Measurements from ENCODE around the gene ARHGAP42. TPM values are rescaled to one million over a fixed set of nuclear protein-coding genes. Genes with fewer than 3 reads are reported as not detected.
A peak's percentile ranks its signal among the peaks of the same experiment; 100 is the strongest.

ARHGAP42 gene
- total RNA-seq, 1 experiment from 2014 or later, result 7.1 TPM

DNA sequence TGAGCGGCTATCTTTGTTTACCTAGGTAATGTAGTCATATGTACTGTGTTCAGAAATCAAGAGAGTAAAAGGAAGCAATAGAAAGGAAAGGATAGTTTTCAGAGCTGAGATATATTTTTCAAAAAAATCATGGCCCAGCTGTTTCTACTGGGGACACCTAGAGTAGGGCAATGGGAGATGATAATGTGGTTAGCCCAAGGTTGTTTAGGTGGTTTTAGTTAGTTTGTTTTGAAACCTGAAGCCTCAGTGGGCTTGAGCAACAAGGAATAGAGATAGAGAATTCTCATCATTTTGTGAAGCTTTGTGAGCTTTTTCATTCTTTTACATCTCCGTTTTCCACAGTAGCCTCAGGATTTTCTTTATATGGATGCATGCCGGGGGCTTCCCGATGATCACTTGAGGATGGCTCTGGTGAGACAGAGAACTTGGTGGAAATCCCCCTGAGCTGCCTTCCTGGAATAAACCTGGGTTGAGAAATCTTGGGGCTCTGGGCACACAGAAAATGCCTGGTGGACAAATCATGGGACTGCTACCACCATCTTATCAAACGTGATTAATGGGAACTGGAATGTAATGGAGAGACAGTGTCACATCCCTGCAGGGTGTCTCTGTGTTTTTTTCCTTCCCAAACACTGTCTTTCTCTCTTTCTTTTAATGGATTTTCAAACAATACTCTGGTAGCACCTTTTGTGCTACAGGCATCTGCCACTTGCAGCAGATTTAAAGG is 49.0 kb downstream of the ARHGAP42 start:
- Histone ChIP-seq H3K27me3 (ENCODE audit: control insufficient read depth, insufficient read depth, low read length) (no peaks in the 10 kb centered on the region), H3K4me3 (ENCODE audit: low read depth in 2 of 2, low read length in 2 of 2) (no peak overlapping the region), H3K9me3 (ENCODE audit: control insufficient read depth, insufficient read depth, low read depth, low read length) (no peaks in the 10 kb centered on the region), H3K27ac (ENCODE audit: low read length) (peak overlapping the region; percentile 34; the same call in 1 of the 2 replicates), H3K36me3 (ENCODE audit: control insufficient read depth, insufficient read depth, low read length) (no peaks in the 10 kb centered on the region), H3K4me1 (ENCODE audit: control insufficient read depth, insufficient read depth, low read length) (peaks cover 37% of the 10 kb centered on the region)
- intact Hi-C loops (cut with micrococcal nuclease; ENCODE audit: unreplicated experiment) (no loop called here), in situ Hi-C loops (cut with HindIII; ENCODE audit: low pct_unique_long_range_greater_than_20kb, low sequenced_read_pairs) (no loop called here)
- no peak for ATAC-seq
- DNase-seq (ENCODE audit: low read depth, low spot score), result no peak
- CTCF ChIA-PET, result no interaction called here
- POLR2A ChIA-PET, result no interaction called here
- BruUV-seq (replicated peaks), result no TSS peak
- TF ChIP-seq TCF7L2 (IDR thresholded peaks at IDR 0.05; ENCODE audit: low read depth, low read length) (no peak), POLR2AphosphoS5 (IDR thresholded peaks at IDR 0.05; ENCODE audit: low read depth, low read length) (no peak), SIN3A (IDR thresholded peaks at IDR 0.05; ENCODE audit: borderline replicate concordance, insufficient read depth, low read depth, low read length) (no peak)
- TF ChIP-seq, protein P1, sequence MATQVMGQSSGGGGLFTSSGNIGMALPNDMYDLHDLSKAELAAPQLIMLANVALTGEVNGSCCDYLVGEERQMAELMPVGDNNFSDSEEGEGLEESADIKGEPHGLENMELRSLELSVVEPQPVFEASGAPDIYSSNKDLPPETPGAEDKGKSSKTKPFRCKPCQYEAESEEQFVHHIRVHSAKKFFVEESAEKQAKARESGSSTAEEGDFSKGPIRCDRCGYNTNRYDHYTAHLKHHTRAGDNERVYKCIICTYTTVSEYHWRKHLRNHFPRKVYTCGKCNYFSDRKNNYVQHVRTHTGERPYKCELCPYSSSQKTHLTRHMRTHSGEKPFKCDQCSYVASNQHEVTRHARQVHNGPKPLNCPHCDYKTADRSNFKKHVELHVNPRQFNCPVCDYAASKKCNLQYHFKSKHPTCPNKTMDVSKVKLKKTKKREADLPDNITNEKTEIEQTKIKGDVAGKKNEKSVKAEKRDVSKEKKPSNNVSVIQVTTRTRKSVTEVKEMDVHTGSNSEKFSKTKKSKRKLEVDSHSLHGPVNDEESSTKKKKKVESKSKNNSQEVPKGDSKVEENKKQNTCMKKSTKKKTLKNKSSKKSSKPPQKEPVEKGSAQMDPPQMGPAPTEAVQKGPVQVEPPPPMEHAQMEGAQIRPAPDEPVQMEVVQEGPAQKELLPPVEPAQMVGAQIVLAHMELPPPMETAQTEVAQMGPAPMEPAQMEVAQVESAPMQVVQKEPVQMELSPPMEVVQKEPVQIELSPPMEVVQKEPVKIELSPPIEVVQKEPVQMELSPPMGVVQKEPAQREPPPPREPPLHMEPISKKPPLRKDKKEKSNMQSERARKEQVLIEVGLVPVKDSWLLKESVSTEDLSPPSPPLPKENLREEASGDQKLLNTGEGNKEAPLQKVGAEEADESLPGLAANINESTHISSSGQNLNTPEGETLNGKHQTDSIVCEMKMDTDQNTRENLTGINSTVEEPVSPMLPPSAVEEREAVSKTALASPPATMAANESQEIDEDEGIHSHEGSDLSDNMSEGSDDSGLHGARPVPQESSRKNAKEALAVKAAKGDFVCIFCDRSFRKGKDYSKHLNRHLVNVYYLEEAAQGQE (IDR thresholded peaks at IDR 0.05; ENCODE audit: insufficient read depth in 1 of 2, low read depth in 2 of 2, low read length in 1 of 2), result no peak
- TF ChIP-seq, protein P2, sequence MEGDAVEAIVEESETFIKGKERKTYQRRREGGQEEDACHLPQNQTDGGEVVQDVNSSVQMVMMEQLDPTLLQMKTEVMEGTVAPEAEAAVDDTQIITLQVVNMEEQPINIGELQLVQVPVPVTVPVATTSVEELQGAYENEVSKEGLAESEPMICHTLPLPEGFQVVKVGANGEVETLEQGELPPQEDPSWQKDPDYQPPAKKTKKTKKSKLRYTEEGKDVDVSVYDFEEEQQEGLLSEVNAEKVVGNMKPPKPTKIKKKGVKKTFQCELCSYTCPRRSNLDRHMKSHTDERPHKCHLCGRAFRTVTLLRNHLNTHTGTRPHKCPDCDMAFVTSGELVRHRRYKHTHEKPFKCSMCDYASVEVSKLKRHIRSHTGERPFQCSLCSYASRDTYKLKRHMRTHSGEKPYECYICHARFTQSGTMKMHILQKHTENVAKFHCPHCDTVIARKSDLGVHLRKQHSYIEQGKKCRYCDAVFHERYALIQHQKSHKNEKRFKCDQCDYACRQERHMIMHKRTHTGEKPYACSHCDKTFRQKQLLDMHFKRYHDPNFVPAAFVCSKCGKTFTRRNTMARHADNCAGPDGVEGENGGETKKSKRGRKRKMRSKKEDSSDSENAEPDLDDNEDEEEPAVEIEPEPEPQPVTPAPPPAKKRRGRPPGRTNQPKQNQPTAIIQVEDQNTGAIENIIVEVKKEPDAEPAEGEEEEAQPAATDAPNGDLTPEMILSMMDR (IDR thresholded peaks at IDR 0.05), result no peak

DNA sequence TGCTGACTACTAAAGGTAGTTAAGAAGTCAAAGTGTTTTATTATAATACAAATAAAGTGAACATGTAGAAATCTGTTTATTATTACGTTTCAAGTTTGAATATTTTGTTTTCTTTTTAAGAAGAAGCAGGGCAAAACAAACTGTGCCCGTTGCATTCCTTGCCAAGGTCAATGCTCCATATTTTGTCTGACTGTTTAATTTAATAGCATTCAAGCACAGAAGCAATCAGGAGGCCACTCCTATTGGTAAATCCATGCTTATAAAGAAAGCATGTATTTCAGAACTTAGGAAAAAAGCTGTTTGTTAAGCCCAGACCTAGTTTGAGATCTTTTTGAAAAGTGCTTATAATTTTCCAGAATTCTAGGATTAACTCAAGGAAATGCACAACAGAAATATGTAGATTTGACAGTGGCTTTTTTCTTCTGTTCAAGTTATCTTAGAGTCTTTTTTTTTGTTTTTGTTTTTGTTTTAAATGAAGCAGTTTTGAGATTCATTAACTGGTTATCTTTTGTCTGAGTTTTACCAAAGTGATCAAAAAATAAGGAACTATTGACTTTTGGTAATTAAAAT is 51.7 kb downstream of the ARHGAP42 start:
- TF ChIP-seq SIN3A (IDR thresholded peaks at IDR 0.05; ENCODE audit: borderline replicate concordance, insufficient read depth, low read depth, low read length) (no peak), POLR2AphosphoS5 (IDR thresholded peaks at IDR 0.05; ENCODE audit: low read depth, low read length) (no peak), TCF7L2 (IDR thresholded peaks at IDR 0.05; ENCODE audit: low read depth, low read length) (no peak)
- TF ChIP-seq, protein P1 (IDR thresholded peaks at IDR 0.05; ENCODE audit: insufficient read depth in 1 of 2, low read depth in 2 of 2, low read length in 1 of 2), result no peak
- TF ChIP-seq, protein P2 (IDR thresholded peaks at IDR 0.05), result no peak
- POLR2A ChIA-PET, result no interaction called here
- Histone ChIP-seq H3K9me3 (ENCODE audit: control insufficient read depth, insufficient read depth, low read depth, low read length) (no peaks in the 10 kb centered on the region), H3K27me3 (ENCODE audit: control insufficient read depth, insufficient read depth, low read length) (no peaks in the 10 kb centered on the region), H3K4me3 (ENCODE audit: low read depth in 2 of 2, low read length in 2 of 2) (no peak overlapping the region), H3K27ac (ENCODE audit: low read length) (peak overlapping the region; percentile 37; the same call in 1 of the 2 replicates), H3K4me1 (ENCODE audit: control insufficient read depth, insufficient read depth, low read length) (peaks cover 37% of the 10 kb centered on the region), H3K36me3 (ENCODE audit: control insufficient read depth, insufficient read depth, low read length) (no peaks in the 10 kb centered on the region)
- DNase-seq (ENCODE audit: low read depth, low spot score) (no peak), ATAC-seq (no peak)
- intact Hi-C loops (cut with micrococcal nuclease; ENCODE audit: unreplicated experiment) (no loop called here), in situ Hi-C loops (cut with HindIII; ENCODE audit: low pct_unique_long_range_greater_than_20kb, low sequenced_read_pairs) (no loop called here)
- no TSS peak for BruUV-seq (replicated peaks)
- CTCF ChIA-PET, result no interaction called here

All from Panc1 (cell line).